ENCODE results near the gene NLRP12. TPM values are rescaled to one million over a fixed set of nuclear protein-coding genes. Genes with fewer than 3 reads are reported as not detected.
A peak's percentile ranks its signal among the peaks of the same experiment; 100 is the strongest.

The NLRP12 gene
- polyA plus RNA-seq, 2 of the 4 experiments (the other 2 are of a cell fraction), result 0.03 TPM

- DNase-seq (ENCODE audit: low read depth in 1 of 2, low spot score in 1 of 2) (no peak), FAIRE-seq (no peak), ATAC-seq (no peak)
- 38% methylated on average over 4 of the region's 4 CpGs for WGBS (ENCODE audit: missing lambda C conversion rate)
- H3K4me1 ChIP-seq, result no peaks in the 10 kb centered on the region
- POLR2A ChIA-PET, result no interaction called here
- CTCF ChIA-PET, result interaction anchor here (0.8 to 1.1 kb wide), 3 partner anchors 21 to 282 kb away, joined by 4 read pairs; no protein-coding TSS in a partner anchor
- TF ChIP-seq, protein P1, sequence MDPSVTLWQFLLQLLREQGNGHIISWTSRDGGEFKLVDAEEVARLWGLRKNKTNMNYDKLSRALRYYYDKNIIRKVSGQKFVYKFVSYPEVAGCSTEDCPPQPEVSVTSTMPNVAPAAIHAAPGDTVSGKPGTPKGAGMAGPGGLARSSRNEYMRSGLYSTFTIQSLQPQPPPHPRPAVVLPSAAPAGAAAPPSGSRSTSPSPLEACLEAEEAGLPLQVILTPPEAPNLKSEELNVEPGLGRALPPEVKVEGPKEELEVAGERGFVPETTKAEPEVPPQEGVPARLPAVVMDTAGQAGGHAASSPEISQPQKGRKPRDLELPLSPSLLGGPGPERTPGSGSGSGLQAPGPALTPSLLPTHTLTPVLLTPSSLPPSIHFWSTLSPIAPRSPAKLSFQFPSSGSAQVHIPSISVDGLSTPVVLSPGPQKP (IDR thresholded peaks at IDR 0.05; ENCODE audit: low read depth, low read length), result no peak
- TF ChIP-seq SREBF2 (IDR thresholded peaks at IDR 0.05) (no peak), EHF (CRISPR knock-in tag; IDR thresholded peaks at IDR 0.05) (no peak), HMGXB4 (CRISPR knock-in tag; IDR thresholded peaks at IDR 0.05; ENCODE audit: borderline replicate concordance) (no peak), ZFP36 (IDR thresholded peaks at IDR 0.05; ENCODE audit: borderline replicate concordance, partially characterized antibody) (no peak), PBX3 (IDR thresholded peaks at IDR 0.05) (no peak), FOSB (CRISPR knock-in tag; IDR thresholded peaks at IDR 0.05) (no peak), CBX8 (IDR thresholded peaks at IDR 0.05) (no peak)
- TF ChIP-seq, protein P2, sequence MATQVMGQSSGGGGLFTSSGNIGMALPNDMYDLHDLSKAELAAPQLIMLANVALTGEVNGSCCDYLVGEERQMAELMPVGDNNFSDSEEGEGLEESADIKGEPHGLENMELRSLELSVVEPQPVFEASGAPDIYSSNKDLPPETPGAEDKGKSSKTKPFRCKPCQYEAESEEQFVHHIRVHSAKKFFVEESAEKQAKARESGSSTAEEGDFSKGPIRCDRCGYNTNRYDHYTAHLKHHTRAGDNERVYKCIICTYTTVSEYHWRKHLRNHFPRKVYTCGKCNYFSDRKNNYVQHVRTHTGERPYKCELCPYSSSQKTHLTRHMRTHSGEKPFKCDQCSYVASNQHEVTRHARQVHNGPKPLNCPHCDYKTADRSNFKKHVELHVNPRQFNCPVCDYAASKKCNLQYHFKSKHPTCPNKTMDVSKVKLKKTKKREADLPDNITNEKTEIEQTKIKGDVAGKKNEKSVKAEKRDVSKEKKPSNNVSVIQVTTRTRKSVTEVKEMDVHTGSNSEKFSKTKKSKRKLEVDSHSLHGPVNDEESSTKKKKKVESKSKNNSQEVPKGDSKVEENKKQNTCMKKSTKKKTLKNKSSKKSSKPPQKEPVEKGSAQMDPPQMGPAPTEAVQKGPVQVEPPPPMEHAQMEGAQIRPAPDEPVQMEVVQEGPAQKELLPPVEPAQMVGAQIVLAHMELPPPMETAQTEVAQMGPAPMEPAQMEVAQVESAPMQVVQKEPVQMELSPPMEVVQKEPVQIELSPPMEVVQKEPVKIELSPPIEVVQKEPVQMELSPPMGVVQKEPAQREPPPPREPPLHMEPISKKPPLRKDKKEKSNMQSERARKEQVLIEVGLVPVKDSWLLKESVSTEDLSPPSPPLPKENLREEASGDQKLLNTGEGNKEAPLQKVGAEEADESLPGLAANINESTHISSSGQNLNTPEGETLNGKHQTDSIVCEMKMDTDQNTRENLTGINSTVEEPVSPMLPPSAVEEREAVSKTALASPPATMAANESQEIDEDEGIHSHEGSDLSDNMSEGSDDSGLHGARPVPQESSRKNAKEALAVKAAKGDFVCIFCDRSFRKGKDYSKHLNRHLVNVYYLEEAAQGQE (IDR thresholded peaks at IDR 0.05), result no peak
- no peak overlapping the region for H3K4me2 ChIP-seq
- H3K9me3 ChIP-seq, result no peaks in the 10 kb centered on the region
- no peak overlapping the region for H3K27ac ChIP-seq
- no peak overlapping the region for H3K4me3 ChIP-seq
Observed at GRCh38 chr19:53813996-53814395, 10.1 kb downstream of the NLRP12 start.

- ChIA-PET CTCF (interaction anchor here (0.6 to 1.4 kb wide), 7 partner anchors 16 to 520 kb away, joined by 3 to 5 read pairs (median 4); no protein-coding TSS in a partner anchor), POLR2A (interaction anchor here (0.6 kb wide), 1 partner anchor 41 kb away, joined by 6 read pairs; no protein-coding TSS in a partner anchor)
- H3K4me2 ChIP-seq, result no peak overlapping the region
- TF ChIP-seq MAZ (IDR thresholded peaks at IDR 0.05; ENCODE audit: borderline replicate concordance, low read depth, low read length), result no peak
- no peak for TF ChIP-seq NFE2L2 (conservative IDR thresholded peaks at IDR 0.05; ENCODE audit: low read length)
- TF ChIP-seq, protein P3, sequence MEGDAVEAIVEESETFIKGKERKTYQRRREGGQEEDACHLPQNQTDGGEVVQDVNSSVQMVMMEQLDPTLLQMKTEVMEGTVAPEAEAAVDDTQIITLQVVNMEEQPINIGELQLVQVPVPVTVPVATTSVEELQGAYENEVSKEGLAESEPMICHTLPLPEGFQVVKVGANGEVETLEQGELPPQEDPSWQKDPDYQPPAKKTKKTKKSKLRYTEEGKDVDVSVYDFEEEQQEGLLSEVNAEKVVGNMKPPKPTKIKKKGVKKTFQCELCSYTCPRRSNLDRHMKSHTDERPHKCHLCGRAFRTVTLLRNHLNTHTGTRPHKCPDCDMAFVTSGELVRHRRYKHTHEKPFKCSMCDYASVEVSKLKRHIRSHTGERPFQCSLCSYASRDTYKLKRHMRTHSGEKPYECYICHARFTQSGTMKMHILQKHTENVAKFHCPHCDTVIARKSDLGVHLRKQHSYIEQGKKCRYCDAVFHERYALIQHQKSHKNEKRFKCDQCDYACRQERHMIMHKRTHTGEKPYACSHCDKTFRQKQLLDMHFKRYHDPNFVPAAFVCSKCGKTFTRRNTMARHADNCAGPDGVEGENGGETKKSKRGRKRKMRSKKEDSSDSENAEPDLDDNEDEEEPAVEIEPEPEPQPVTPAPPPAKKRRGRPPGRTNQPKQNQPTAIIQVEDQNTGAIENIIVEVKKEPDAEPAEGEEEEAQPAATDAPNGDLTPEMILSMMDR (IDR thresholded peaks at IDR 0.05), result peak; percentile 23; the same call in 2 of the 3 replicates
- H3K27ac ChIP-seq, result no peak overlapping the region
- WGBS (ENCODE audit: missing lambda C conversion rate), result 62% methylated on average over 7 of the region's 7 CpGs
- peak; percentile 35 to 42; a peak in 2 of 6 replicates for ATAC-seq
- H3K4me1 ChIP-seq, result no peaks in the 10 kb centered on the region
- H3K4me3 ChIP-seq, result no peak overlapping the region
- FAIRE-seq, result no peak
- DNase-seq (ENCODE audit: low read depth in 1 of 2, low spot score in 1 of 2), result peak in 1 of 2 experiments; percentile 36
- no peaks in the 10 kb centered on the region for H3K9me3 ChIP-seq
Observed at GRCh38 chr19:53812335-53812734, 11.8 kb downstream of the NLRP12 start.
